GM12874 (cell line): ENCODE results near the gene IZUMO1.

Source experiments
- CTCF ChIP-seq: IDR thresholded peaks from 2 replicates; pipeline ENCODE4 v1.5.1; 2011; ENCODE audit warnings: low read depth, mild to moderate bottlenecking, control low read depth, low read length, moderate library complexity; ENCODE audit not compliant: insufficient read depth

Gene IZUMO1

GRCh38 chr19:48716562-48717291 lies 30.0 kb downstream of the IZUMO1 start:
- TF ChIP-seq CTCF, result no peak

- no peak for TF ChIP-seq CTCF
These were observed 31.0 kb downstream of the IZUMO1 start for GRCh38 chr19:48715681-48716171.

GRCh38 chr19:48714759-48715675 lies 31.7 kb downstream of the IZUMO1 start:
- TF ChIP-seq CTCF, result no peak

GRCh38 chr19:48713864-48714755 lies 32.6 kb downstream of the IZUMO1 start:
- no peak for TF ChIP-seq CTCF

- TF ChIP-seq CTCF, result 0 out of 2 replicates have a peak, but pooled peaks have one; percentile 1
These were observed 33.5 kb downstream of the IZUMO1 start for GRCh38 chr19:48713041-48713863.

GRCh38 chr19:48711106-48711662 lies 35.5 kb downstream of the IZUMO1 start:
- TF ChIP-seq CTCF, result no peak
